Fibroblast of gingiva (primary cell): ENCODE measurements around the gene TAS2R39.
A peak's percentile ranks its signal among the peaks of the same experiment; 100 is the strongest.
"Not testable (repeated sequence)": the region's sequence is repeated elsewhere in the genome, so short reads cannot be mapped to it uniquely, and the experiment has no call there.

Experiments
- DNase-seq: peaks from one replicate; pipeline ENCODE4 v3.0.0-alpha.2; 2011; ENCODE audit warnings: low read depth

The TAS2R39 gene

DNA sequence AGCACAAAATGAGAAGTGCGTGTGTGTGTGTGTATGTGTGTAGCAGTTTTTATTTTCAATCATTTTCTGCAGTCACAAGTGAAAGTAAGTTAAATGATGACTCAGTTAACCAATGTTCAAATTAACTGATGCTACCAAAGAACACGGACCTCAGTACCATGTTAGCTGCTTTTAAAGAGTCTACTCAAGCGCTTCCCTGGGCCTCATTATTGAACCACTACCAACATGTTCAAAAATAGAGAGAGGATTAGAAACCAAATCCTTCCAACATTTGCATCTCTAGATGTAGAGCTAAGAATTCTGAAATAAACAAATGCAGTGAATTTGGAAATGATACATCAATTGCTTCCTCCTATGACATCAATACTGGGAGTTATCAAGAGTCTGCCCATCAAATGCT lies at the start of gene TAS2R39:
TSS of gene TAS2R39 (plus strand) at position 396 of the 400 bp plus-strand sequence. CDS start at position 396, 0 bp downstream.
- DNase-seq = no peak

DNA sequence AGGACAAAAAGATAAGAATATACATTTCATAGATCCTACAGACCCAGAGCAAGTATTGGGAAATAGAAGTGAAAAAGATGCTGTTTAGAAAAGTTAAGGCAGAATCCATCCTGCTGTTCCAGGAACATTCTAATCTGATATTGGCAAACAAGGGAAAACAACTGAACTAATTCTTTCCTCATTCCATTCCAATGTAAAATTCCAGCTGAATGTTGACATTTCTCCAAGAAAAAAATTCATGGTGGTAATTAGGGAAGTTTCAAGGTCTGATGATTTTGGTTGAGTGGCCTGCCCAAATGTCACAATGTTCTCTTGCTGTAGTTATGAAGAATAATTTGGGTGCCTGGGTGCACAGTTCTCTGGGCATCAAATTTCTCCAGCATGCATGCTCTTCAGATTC lies 36.1 kb upstream of the TAS2R39 start:
- DNase-seq = peak; percentile 44

DNA sequence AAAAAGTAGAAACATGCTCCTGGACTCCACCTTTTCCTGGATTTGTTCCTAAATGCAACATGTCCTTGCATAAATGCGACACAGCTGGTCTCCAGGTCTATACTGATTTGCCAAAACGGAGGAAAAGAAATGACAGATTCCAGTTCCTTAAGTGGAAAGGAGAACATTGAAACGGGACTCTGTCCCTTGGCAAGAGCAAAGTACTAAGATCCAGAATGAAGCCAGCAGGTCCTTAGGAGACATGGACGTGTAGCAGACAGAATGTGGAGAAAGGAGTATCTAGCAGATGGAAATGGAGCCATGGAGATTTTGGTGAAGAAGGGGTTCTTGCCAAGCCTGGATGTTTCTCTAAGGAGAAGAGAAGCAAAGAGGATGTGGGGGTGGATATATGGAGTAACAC lies 35.2 kb upstream of the TAS2R39 start:
- DNase-seq = no peak

- no peak for DNase-seq
Observed at GRCh38 chr7:143148651-143149050, 34.6 kb upstream of the TAS2R39 start.

DNA sequence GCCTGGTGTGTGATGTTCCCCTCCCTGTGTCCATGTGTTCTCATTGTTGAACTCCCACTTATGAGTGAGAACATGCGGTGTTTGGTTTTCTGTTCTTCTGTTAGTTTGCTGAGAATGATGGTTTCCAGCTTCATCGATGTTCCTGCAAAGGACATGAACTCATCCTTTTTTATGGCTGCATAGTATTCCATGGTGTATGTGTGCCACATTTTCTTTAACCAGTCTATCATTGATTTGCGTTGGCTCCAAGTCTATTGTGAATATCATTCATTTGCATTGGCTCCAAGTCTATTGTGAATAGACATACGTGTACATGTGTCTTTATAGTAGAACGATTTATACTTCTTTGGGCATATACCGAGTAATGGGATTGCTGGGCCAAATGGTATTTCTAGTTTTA lies 32.5 kb upstream of the TAS2R39 start:
- not testable (repeated sequence) for DNase-seq

GRCh38 chr7:143158617-143159016 lies 24.6 kb upstream of the TAS2R39 start:
- not testable (repeated sequence) for DNase-seq

DNA sequence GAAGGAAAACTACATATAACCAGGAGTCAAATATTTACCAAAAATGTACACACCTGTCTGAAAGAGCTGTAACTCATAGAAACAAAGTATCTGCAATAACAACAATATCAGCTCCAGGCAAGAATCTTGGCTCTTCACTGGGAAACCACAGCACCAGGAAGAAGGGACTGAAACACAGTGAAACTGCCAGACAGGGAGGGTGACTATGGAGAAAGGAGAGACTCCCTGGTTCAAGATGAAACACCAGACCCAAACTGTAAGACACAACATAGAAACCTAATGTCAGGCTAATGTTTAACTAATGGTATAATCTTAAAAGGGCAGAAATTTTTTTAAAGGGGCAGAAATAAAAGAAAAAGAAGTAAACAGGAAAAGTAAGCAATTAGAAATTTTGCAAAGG lies 11.5 kb upstream of the TAS2R39 start:
- no peak for DNase-seq

DNA sequence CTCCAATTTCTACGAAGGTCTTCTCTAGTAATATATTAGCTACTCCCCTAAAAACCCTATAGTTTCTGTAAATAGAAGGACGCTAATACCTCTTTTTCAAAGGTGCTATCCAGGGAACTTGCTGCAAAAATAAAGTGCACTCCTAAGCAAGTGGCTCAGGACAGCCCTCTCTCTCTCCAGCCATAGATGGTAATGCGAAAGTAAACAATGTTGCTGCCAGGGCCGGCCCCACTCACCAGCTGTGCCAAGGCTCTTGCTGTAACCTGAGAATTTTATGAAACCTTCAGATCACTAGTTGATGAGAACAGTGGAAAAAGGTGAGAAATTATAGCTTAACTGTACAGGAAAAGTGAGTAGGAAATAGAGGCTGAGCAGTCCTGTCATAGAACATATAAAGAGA lies 10.9 kb upstream of the TAS2R39 start:
- peak; percentile 54 for DNase-seq

DNA sequence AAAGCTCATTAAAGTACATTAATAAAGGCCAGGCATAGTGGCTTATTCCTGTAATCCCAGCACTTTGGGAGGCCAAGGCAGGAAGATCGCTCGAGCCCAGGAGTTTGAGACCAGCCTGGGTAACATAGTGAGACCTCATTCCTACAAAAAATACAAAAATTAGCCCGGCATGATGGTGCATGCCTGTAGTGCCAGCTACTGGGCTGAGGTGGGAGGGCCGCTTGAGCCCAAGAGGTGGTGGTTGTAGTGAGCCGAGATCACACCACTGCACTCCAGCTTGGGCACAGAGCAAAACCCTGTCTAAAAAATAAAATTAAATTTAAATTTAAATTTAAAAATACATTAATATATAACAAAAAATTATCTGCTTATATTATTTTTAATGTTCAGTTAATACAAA lies 7.1 kb upstream of the TAS2R39 start:
- DNase-seq = no peak

- DNase-seq = no peak
Observed at GRCh38 chr7:143177374-143178119, 5.7 kb upstream of the TAS2R39 start.

DNA sequence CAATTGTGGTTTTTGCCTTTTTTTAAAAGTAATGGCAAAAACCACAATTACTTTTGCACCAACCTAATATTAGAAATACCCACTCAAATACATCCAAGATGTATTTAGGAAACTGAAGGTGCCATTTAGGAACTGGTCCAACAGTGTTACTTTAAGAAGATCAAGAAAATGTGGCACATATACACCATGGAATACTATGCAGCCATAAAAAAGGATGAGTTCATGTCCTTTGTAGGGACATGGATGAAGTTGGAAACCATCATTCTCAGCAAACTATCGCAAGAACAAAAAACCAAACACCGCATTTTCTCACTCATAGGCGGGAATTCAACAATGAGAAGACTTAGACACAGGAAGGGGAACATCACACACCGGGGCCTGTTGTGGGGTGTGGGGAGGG lies 2.4 kb upstream of the TAS2R39 start:
- not testable (repeated sequence) for DNase-seq

- no peak for DNase-seq
Observed at GRCh38 chr7:143181349-143181748, 1.9 kb upstream of the TAS2R39 start.

- no peak for DNase-seq
Observed at GRCh38 chr7:143185551-143185950, 2.3 kb downstream of the TAS2R39 start.

GRCh38 chr7:143188994-143189393 lies 5.8 kb downstream of the TAS2R39 start:
- DNase-seq = no peak

DNA sequence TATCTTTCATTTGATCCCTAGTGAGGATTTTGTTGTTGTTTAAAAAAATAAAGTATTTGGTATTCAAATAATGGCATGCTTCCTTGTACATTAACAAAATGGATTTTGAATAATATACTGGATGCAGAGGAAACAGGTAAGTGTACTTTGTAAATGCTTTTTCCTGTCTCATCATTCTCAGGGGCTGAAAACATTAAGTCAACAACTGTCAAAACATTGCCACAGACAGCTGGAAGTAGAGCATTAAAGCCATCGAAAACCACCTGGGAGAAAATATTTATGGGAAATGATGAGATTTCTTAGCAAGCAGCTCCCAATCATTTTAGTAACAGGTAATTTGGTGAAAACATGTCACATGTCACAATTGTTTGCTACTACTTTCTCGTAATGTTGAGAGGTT lies 10.7 kb downstream of the TAS2R39 start:
- no peak for DNase-seq

GRCh38 chr7:143199040-143199439 lies 15.8 kb downstream of the TAS2R39 start:
- no peak for DNase-seq

GRCh38 chr7:143202161-143202560 lies 18.9 kb downstream of the TAS2R39 start:
- DNase-seq = no peak

GRCh38 chr7:143203386-143203785 lies 20.2 kb downstream of the TAS2R39 start:
- no peak for DNase-seq

DNA sequence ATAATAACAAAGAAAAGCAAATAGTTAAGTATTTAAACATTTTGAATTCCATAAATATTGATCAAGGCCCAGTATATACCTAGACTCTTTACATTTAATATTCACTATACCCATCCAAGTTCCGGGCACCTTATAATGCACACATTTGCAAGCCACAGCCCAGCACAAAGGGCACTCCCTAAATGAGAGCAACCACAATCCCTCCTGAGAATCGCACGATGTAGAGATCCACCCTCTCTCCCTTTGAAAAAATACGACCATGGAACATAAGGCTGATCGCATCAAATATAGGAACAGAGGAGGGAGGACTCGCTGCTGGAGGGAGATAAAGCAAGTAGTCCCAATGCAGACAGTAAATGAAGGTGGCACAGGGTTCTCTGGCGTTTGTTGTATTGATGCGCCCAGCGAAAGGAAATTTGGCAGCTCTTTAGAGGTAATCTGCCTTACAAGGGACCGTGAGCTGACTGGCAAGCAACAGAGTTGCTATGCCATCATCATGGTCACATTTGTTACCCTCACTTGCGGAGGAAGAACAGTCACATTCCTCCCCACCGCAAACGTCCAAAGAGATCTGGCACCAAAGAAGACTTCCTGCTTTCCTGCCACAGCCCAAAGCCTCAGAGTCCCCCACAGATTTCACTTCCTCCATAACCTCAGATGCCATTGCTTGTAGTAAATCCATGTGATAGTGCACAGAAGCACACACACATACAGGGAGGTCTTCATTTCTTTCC lies 22.5 kb downstream of the TAS2R39 start:
- DNase-seq = no peak

- peak; percentile 28 for DNase-seq
Observed at GRCh38 chr7:143210541-143210940, 27.3 kb downstream of the TAS2R39 start.

- DNase-seq = not testable (repeated sequence)
Observed at GRCh38 chr7:143213478-143213877, 30.3 kb downstream of the TAS2R39 start.

DNA sequence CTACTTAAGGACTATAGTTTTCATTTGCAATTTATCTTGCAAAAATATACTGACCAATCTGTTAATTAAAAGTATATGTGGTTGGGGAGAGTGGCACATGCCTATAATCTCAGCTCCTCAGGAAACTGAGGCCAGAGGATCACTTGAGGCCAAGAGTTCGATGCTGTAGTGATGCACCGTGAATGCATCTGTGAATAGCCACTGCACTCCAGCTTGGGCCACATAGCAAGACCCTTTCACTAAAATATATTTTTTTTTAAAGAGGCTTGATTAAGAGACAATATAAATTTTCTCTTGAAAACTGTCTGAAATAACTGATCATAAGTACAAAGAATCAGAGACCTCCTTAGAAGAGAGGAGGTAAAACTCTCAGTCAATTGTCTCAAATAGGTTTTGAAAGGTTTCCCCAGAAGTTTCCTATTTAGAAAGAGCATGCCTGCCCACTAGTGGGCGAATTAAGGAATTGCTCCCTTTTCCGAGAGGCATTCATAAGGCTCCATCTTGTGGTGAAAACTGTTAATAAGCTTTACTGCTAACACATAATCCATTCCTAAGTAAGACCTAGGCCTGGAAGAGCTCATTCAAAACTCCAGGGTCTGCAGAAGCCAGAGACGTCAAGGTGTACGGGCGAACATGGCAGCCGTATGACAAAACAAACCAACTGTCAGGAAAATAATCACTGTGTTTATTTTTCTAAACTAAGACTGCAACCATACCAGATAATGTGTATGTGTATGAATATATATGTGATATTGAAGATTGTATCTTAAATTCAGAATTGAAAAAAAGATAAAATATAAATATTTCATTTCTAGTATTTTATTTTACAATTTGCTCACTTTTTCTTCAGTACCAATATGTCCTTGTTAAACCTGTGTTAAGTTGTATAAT lies 31.8 kb downstream of the TAS2R39 start:
- DNase-seq = peak; percentile 73
